SK-N-DZ (cell line): Measurements from ENCODE around the gene TUBD1.
A peak's percentile ranks its signal among the peaks of the same experiment; 100 is the strongest.
"Not testable (repeated sequence)": the region's sequence is repeated elsewhere in the genome, so short reads cannot be mapped to it uniquely, and the experiment has no call there.

Source experiments
- DNase-seq: peaks from one replicate; pipeline ENCODE4 v3.0.0-alpha.2; 2015; ENCODE audit warnings: low spot score

Gene TUBD1

DNA sequence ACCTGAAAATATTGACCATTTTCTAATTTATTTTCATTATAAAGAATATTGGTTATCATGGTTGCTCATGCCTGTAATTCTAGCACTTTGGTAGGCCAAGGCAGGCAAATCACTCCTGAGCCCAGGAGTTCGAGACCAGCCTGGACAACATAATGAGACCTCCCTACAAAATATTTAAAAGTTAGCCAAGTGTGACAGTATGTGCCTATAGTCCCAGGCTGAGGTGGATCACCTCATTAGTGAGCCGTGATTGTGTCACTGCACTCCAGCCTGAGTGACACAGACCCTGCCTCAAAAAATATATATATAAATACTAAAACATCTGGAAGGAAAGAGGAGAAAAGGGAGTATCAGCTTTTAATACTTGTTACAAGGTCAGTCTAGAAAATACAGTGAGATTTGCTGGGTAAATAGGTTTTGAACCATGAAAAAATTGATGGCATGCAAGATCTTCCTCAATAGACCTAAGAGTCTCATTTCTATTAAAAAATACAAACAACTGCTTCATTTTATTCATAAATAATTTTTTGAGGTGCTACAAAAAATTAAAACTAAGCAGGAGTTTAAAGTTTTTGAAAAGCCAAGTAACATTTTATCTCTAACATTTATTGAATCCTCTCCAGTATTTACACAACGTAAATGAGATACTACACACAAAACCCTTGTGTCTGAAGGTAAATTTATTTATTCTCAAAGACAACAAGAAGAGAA, 47.7 kb downstream of the TUBD1 start:
- no peak for DNase-seq

DNA sequence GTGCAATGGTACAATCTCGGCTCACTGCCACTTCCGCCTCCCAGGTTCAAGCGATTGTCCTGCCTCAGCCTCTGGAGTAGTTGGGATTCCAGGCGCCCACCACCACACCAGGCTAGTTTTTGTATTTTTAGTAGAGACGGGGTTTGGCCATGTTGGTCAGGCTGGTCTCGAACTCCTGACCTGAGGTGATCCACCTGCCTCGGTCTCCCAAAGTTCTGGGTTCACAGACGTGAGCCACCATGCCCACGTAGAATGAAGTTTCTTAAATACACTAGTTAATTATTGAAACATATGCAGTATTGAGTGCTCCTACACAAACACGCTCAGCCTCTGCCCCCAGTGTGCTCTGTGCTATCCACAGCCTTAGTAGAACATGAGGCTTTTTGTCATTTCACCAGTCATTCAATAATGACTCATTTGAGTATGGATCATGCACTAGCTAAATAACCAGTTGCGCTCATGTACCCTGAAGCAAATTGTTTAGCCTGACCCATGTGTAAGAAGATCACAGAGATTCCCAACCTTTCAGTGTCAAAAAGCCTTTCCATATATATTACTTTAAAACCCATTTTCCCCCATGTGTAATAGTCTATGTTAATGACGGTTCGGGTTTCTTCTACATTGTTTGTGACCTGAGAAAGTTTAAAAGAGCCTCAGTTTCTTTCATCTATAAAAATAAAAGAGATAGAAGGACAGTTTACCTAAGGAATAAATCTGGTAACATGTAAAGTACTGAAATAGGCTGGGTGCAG, 49.7 kb downstream of the TUBD1 start:
- no peak for DNase-seq

DNA sequence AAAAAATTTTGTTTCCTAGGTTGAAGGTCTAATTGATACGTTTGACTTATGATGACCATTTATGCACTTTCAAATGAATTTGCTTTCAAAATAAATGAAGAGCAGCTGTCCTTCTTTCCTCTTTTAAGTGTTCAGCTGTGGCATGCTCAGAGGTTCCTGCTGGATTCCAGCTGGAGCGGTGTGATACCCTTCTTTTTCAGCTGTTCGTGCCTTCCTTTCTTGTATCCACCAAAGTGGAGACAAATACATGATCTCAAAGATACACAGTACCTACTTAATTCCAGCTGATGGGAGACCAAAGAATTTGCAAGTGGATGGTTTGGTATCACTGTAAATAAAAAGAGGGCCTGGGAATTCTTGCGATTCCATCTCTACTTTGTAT, 50.9 kb downstream of the TUBD1 start:
- DNase-seq, result not testable (repeated sequence)

DNA sequence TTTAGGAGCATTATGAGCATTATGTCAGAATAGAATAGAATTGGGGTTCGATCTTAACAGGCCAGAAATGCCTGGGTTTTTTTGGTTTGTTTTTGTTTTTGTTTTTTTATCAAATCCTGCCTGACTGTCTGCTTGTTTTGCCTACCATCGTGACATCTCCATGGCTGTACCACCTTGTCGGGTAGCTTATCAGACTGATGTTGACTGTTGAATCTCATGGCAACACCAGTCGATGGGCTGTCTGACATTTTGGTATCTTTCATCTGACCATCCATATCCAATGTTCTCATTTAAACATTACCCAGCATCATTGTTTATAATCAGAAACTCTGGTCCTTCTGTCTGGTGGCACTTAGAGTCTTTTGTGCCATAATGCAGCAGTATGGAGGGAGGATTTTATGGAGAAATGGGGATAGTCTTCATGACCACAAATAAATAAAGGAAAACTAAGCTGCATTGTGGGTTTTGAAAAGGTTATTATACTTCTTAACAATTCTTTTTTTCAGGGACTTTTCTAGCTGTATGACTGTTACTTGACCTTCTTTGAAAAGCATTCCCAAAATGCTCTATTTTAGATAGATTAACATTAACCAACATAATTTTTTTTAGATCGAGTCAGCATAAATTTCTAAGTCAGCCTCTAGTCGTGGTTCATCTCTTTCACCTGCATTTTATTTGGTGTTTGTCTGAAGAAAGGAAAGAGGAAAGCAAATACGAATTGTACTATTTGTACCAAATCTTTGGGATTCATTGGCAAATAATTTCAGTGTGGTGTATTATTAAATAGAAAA, 51.5 kb downstream of the TUBD1 start:
- not testable (repeated sequence) for DNase-seq

DNA sequence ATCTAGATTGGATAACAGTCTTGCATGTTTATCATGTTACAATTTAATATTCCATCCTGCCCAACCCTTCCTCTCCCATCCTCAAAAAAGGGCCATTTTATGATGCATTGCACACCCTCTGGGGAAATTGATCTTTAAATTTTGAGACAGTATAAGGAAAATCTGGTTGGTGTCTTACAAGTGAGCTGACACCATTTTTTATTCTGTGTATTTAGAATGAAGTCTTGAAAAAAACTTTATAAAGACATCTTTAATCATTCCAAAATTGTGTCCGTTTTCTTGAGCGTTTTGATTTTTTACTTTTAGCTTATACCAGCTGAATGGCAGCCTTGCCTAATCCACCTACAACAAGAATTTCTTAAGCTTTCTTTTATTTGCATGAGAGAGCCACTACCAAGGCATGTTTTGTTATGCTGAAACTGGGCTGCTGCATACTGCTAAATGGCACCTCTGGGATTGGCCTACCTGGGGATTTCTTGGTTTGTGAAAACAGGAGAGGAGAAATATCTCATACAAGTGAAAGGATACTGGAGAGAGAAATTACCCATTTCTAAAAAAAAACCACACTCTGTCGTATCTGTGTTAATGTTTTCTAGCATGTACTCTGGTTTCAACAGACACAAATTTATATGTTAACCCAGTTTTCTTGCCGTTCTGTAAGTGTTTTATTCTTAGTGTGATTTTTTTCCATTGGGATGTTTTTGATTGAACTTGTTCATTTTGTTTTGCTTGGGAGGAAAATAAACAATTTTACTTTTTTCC, 52.2 kb downstream of the TUBD1 start:
- DNase-seq, result no peak

DNA sequence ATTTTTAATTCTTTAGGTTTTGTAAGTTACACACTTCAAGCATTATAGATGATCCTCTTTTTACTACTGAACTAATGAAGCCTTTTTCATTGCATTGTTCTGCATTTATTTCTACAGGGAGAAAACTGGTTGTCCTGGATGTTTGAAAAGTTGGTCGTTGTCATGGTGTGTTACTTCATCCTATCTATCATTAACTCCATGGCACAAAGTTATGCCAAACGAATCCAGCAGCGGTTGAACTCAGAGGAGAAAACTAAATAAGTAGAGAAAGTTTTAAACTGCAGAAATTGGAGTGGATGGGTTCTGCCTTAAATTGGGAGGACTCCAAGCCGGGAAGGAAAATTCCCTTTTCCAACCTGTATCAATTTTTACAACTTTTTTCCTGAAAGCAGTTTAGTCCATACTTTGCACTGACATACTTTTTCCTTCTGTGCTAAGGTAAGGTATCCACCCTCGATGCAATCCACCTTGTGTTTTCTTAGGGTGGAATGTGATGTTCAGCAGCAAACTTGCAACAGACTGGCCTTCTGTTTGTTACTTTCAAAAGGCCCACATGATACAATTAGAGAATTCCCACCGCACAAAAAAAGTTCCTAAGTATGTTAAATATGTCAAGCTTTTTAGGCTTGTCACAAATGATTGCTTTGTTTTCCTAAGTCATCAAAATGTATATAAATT, 53.0 kb downstream of the TUBD1 start:
- no peak for DNase-seq

DNA sequence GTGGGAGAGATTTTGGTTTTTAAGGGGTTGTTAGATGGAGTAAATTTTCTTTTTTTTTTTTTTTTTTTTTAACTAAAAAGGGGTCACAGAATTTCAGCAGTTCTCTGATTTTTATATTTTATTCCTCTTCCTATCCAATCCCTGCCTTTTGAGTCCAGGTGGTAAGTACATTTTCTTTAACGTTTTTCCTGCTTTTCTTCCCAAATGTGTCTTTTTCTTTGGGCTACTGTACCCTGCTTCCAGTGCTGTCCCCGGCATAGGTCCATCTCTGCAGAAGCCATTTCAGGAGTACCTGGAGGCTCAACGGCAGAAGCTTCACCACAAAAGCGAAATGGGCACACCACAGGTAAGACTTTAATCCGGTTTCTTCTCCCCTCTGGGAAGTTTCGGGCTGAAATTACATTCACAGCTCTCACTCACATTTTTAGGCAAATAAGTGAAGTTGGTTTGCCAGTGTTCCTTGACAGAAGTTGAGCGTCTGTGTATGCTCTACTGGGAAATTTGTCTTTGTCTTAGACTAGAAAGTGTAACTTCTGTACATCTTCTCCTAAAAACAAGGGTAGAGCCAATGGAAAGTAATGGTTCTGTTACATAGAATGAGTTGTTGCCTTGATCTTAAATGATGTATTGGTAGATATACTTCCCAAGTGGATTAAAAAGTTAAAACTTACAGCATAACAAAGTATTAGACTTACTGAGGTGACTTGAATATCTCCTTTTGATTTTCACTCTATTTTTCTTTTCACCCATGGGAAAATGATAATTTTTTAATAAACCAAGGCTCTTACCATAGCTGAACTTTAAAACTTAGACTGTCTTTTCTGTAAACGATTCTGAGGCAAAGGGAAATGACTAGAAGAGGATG, 54.5 kb downstream of the TUBD1 start:
- DNase-seq, result no peak

DNA sequence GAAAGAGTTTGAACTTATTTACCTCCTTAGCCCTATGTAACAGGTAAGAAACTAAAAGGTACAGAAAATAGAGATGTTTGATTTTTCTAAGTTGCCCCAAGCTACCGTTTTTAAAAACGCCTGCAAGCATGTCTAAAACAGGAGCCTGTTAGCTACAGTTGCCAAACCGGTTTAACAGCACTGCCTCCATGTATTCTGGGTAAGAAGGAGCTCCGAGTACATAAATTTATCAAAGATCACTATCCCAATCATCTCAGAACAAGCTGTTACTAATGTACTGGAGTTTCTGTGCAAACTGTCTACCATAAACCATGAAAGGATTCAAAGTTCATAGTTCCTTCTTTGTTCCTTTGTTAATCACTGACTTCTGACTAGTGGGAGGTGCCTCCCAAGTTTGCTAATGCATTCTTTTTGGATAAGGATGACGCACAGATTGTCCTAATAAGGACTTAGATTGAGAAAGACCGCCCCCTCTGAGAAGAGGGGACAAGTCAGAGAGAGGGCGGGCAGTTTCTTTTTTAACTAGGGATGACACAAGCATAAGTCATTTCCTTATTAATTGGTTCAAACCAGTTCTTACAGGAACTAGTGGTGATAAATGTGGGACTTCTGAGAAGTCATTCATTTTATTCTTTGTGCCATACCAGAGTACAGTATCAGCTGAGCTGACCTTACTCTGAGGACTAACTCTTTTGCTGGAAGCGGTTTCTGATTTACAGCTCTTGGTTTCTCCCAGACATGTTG, 55.3 kb downstream of the TUBD1 start:
- DNase-seq, result no peak

DNA sequence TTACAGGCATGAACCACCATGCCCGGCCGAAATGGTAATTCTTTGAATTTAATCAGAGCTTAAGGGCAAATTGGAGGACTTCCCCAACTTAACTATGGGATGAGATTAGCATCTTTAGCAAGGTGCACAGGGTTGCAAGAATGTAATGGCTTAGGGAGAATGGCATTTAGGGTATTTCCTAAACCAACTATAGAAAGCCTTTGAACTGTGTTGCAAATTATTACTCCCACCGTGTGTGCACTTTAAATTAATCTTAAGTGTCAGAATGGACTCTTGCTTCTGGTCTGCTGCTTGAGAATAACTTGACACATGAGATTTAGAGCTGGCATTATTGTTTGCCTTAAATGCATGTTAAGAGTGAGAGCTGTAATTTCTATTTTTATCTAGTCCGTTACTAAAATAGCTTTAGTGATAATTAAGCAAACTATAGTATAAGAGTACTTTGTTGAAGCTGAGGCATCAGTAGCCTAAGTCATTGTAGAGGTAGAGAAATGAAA, 59.8 kb downstream of the TUBD1 start:
- no peak for DNase-seq

DNA sequence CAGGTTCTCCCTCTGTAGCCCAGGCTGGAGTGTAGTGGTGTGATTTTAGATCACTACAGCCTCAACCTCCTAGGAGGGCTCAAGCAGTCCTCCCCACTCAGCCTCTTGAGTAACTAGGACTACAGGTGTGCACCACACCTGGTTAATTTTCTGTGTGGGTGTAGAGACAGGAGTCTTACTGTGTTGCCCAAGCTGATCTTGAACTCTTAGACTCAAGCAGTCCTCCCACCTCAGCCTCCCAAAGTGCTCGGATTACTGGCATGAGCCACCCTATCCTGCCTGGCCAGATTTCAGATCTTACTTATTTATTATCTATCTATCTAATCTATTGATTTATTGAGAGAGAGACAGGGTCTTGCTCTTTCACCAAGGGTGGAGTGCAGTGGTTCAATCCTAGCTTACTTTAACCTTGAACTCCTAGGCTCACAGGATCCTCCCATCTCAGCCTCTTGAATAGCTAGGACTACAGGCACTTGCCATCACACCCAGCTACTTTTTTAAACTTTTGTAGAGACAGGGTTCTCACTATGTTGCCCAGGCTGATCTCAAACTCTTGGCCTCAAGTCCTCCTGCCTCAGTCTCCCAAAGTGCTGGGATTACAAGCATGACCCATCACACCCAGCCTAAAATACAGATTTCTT, 61.8 kb downstream of the TUBD1 start:
- no peak for DNase-seq

DNA sequence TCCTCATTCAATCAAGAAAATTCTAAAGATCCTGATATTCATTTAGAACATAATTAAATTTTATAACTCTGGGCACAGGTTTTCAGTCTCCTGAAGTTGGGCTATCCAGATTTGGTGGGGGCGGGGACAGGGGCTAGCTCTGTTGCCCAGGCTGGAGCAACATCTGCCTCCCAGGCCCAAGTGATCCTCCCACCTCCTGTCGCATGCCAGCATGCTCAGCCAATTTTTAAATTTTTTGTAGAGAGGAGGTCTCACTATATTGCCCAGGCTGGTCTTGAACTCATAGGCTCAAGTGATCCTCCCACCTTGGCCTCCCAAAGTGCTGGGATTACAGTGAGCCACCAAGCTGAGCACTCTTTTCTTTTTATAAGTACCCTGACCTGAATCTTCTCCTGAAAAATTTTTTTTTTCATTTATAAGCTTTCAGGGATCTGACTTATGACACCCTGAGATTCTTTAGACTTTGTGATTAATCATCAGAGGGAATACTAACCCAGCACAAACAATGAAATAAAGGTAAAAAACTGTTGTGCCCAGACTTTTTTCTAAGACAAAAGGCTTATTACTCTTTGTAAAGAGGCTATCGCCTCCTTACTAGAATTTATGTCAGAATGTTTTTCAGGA, 62.6 kb downstream of the TUBD1 start:
- DNase-seq, result no peak

DNA sequence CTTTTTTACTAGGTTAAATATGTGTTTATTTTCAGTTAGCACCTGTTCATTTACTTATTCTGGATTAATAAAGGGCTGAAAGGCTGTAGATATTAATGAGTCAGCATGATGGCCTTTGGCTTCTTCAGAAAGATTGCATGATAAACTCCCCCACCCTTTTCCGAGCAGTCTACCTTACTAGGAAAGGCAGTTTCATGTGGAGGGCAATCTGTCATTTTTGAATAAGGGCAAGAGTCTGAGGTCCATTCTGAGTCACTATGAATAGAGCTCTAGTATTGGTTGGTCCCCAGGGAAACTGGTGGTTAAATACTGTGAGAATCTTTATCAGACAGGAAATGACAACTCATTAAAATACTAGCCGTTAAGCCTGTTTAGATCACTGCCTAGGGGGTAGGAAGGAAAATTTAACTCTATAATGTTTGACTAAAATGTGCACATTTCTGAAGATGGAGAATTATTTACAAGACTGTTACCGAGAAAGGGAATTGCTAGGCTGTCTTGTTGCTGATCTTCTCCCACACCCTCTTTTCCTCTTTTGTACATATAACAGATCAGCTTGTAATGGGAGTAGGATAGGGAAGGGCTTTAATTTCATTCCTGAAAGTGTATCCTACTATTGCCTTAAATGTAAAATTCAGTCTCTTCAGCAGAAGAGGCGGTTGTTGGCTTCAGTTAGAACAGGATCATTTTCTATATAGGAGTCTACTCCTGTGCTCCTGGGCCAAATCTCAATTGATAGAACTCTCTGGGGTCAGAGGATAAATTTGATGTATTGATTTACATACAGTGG, 63.3 kb downstream of the TUBD1 start:
- DNase-seq, result no peak

DNA sequence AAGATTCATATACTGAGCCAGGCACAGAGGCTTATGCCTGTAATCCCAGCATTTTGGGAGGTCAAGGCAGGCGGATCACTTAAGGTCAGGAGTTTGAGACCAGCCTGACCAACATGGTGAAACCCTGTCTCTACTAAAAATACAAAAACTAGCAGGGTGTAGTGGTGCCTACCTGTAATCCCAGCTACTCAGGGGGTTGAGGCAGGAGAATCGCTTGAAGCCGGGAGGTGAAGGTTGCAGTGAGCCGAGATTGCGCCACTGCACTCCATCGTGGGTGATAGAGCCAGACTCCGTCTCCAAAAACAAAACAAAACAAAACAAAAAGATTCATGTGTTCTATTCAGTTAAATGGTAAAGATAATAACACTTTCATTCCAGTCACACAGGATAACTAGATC, 63.9 kb downstream of the TUBD1 start:
- not testable (repeated sequence) for DNase-seq

DNA sequence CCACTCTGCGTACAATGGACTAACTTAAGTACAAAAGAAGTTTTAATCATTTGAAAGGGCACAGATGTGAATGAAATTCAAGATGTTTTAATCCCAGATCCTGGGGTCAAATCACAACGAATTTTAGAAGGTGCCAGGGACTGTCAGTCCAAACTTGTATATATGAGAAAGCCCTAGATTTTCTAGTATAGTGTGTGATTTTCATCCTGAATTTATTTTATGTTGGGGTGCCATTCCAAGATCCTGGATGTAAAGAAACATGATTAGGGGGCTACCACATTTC, 64.3 kb downstream of the TUBD1 start:
- no peak for DNase-seq

DNA sequence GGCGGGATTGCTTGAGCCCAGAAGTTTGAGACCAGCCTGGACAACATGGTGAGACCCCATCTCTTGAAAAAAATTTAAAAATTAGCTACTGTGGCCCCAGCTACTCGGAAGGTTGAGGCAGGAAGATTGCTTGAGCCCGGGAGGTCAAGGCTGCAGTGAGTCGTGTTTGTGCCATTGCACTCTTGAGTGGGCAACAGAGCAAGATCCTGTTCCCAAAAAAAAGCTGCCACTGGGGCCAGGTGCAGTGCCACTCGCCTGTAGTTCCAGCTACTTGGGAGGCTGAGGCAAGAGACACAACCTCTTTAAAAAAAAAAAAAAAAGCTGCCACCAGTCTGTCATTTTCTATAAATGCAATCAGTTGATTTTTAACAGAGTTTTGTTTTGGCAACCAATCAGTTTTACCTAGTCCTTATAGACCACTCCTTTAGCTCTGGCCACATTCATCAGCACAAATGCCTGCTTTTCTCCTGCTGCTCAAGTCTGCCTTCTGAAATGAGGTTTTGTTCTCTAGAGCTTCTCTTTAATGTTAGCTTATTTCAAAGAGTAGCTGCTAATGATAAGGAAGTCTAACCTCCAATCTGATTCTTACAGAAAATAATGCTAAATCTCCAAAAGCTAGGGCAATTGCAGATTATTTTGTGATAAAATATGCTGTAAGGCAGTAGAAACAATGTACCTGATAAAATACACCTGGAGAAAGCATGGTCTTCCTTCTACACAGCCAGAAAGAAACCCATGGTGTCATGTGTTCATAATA, 64.8 kb downstream of the TUBD1 start:
- DNase-seq, result peak; percentile 43

DNA sequence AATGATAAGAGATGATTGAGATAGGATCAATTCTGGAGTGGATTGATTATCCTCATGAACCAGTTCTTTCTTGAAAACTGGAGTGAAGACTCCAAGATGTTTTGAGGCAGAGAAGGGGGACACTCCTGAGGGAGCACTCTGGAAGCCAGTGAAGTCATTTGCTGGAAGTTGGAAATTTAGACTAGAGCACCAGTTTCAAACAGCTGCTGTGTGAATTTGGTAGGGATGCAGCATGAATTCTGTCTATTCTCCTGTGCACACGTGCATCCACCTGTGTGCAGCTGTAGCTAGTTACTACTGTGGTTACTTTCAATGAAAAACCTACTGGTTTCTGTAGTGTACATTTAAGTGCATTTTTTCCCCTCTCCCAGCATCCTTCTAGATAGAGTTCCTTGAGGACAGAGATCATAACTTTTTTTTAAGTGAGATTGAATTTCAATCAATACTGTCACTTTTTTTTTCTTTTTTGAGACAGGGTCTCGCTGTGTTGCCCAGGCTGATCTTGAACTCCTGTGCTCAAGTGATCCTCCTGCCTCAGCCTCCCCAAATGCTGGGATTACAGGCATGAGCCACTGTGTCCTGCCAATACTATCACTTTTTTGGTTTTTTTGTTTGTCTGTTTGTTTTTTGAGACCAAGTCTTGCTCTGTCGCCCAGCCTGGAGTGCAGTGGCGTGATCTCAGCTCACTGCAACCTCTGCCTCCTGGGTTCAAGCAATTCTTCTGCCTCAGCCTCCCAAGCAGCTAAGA, 65.9 kb downstream of the TUBD1 start:
- DNase-seq, result no peak
